Common myeloid progenitor, CD34-positive (primary cell): ENCODE results near the gene PCYT1A.

Source experiments
- CTCF ChIA-PET: fragments of 350-600 bp; sonication (Branson Sonifier 250); formaldehyde crosslinking; loops from one replicate; lab custom pipeline; 2021; ENCODE audit warnings: antibody characterized with exemption; lab: Charles Lee
- POLR2A ChIA-PET: fragments of 350-600 bp; sonication (Branson Sonifier 250); formaldehyde crosslinking; loops from one replicate; lab custom pipeline; 2021; ENCODE audit warnings: antibody characterized with exemption; lab: Charles Lee
- DNase-seq, 3 donors: peaks; one replicate each; pipeline versions ENCODE4 v3.0.0 to v3.0.0-alpha.2; 2013
- H3K27ac ChIP-seq, 2 experiments: 1 replicate in 1 of 2; 2 replicates in 1 of 2; pipeline ENCODE4 v1.7.0; 2013; ENCODE audit warnings: inconsistent platforms in 2 of 2, low read length in 2 of 2, mild to moderate bottlenecking in 2 of 2, low read depth in 1 of 2, moderate library complexity in 1 of 2; ENCODE audit not compliant: severe bottlenecking in 2 of 2, insufficient read depth in 1 of 2, poor library complexity in 1 of 2
- H3K27me3 ChIP-seq, 5 experiments: replicated peaks in 2 of 5; 1 replicate in 3 of 5; 2 replicates in 2 of 5; pipeline versions ENCODE4 v1.6.1 to v1.7.0; 2013; ENCODE audit warnings: low read length in 4 of 5, mild to moderate bottlenecking in 2 of 5, moderate library complexity in 2 of 5, inconsistent platforms in 1 of 5; ENCODE audit not compliant: insufficient read depth in 5 of 5, control insufficient read depth in 4 of 5
- H3K36me3 ChIP-seq, 4 experiments: 1 replicate in 2 of 4; 2 replicates in 2 of 4; pipeline versions ENCODE4 v1.6.1 to v1.7.0; 2013; ENCODE audit warnings: low read length in 3 of 4, control low read depth in 1 of 4, mild to moderate bottlenecking in 1 of 4; ENCODE audit not compliant: control insufficient read depth in 4 of 4, insufficient read depth in 4 of 4
- H3K4me1 ChIP-seq, 4 experiments: 1 replicate in 3 of 4; 2 replicates in 1 of 4; pipeline versions ENCODE4 v1.6.1 to v1.7.1; 2013; ENCODE audit warnings: low read length in 3 of 4, mild to moderate bottlenecking in 3 of 4, control low read depth in 1 of 4, inconsistent platforms in 1 of 4, moderate library complexity in 1 of 4; ENCODE audit not compliant: control insufficient read depth in 4 of 4, insufficient read depth in 4 of 4; ENCODE audit errors: control extremely low read depth in 1 of 4
- H3K4me3 ChIP-seq, 7 experiments: 1 replicate in 4 of 7; 2 replicates in 3 of 7; pipeline versions ENCODE4 v1.5.1 to v1.7.0; 2013; ENCODE audit warnings: mild to moderate bottlenecking in 7 of 7, low read length in 6 of 7, moderate library complexity in 6 of 7, inconsistent platforms in 2 of 7, low read depth in 2 of 7, control low read depth in 1 of 7; ENCODE audit not compliant: insufficient read depth in 4 of 7, control insufficient read depth in 1 of 7; ENCODE audit errors: extremely low read depth in 1 of 7
- H3K9me3 ChIP-seq, 5 experiments: 1 replicate in 4 of 5; 2 replicates in 1 of 5; pipeline versions ENCODE4 v1.6.1 to v1.7.1; 2013; ENCODE audit warnings: low read length in 4 of 5, mild to moderate bottlenecking in 2 of 5, inconsistent platforms in 1 of 5, low read depth in 1 of 5, moderate library complexity in 1 of 5; ENCODE audit not compliant: control insufficient read depth in 4 of 5, insufficient read depth in 2 of 5; ENCODE audit errors: control extremely low read depth in 1 of 5
- WGBS: methylation state at CpG from one replicate; pipeline ENCODE4 v1.1.5; 2013; ENCODE audit not compliant: insufficient coverage; 5-methylcytosine and 5-hydroxymethylcytosine counted together

Gene PCYT1A

DNA sequence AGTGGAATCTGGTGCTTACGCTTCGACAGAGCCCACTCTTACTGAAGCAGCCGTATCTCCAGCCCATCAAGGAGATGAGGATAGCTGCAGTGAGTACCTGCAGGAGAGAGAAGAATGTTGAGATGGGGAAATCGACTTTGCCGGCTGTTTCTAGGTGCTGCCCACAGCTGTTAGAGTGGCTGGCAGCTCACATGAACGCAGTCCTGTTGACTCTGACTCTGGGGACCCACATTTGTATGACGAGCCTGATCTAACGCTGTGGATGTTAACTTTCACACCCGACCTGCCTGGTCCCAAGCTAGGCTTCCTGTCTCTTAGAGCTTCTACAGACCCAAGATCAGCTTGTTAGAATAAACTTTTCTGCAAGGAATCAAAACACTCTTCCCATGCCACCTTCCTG lies 39.4 kb upstream of the PCYT1A start:
- H3K4me3 ChIP-seq: no peak overlapping the region
- H3K9me3 ChIP-seq: no peaks in the 10 kb centered on the region
- no peaks in the 10 kb centered on the region for H3K4me1 ChIP-seq
- ChIA-PET CTCF (no interaction called here), POLR2A (no interaction called here)
- H3K36me3 ChIP-seq: no peaks in the 10 kb centered on the region
- H3K27ac ChIP-seq: no peak overlapping the region
- no peaks in the 10 kb centered on the region for H3K27me3 ChIP-seq
- DNase-seq: no peak
- WGBS: 82% methylated on average over 9 of the region's 9 CpGs

- H3K9me3 ChIP-seq: no peaks in the 10 kb centered on the region
- H3K27me3 ChIP-seq: no peaks in the 10 kb centered on the region
- H3K4me1 ChIP-seq: peaks cover 0 to 11% (median 1%) of the 10 kb centered on the region in 4 experiments
- ChIA-PET CTCF (interaction anchor here (0.9 kb wide), 1 partner anchor 45 kb away, joined by 3 read pairs; no protein-coding TSS in a partner anchor), POLR2A (no interaction called here)
- H3K27ac ChIP-seq: no peak overlapping the region
- H3K36me3 ChIP-seq: no peaks in the 10 kb centered on the region
- H3K4me3 ChIP-seq: no peak overlapping the region
- peak in 2 of 3 donors; percentile 31 to 37 for DNase-seq
- 93% methylated on average over 10 of the region's 11 CpGs for WGBS
These were observed 36.2 kb upstream of the PCYT1A start for GRCh38 chr3:196323691-196324090.

GRCh38 chr3:196323016-196323415 lies 35.5 kb upstream of the PCYT1A start:
- no peak for DNase-seq
- no peaks in the 10 kb centered on the region for H3K27me3 ChIP-seq
- H3K4me1 ChIP-seq: peaks cover 0 to 11% (median 2%) of the 10 kb centered on the region in 4 experiments
- POLR2A ChIA-PET: no interaction called here
- no peaks in the 10 kb centered on the region for H3K9me3 ChIP-seq
- 100% methylated on average over 4 of the region's 4 CpGs for WGBS
- no peak overlapping the region for H3K27ac ChIP-seq
- no peak overlapping the region for H3K4me3 ChIP-seq
- CTCF ChIA-PET: interaction anchor here (0.9 kb wide), 1 partner anchor 45 kb away, joined by 3 read pairs; no protein-coding TSS in a partner anchor
- no peaks in the 10 kb centered on the region for H3K36me3 ChIP-seq

- peaks cover 0 to 11% (median 2%) of the 10 kb centered on the region in 4 experiments for H3K4me1 ChIP-seq
- WGBS: 81% methylated on average over 6 of the region's 11 CpGs
- H3K4me3 ChIP-seq: no peak overlapping the region
- POLR2A ChIA-PET: no interaction called here
- CTCF ChIA-PET: interaction anchor here (0.9 kb wide), 1 partner anchor 106 kb away, joined by 3 read pairs; no protein-coding TSS in a partner anchor
- no peaks in the 10 kb centered on the region for H3K27me3 ChIP-seq
- peak in 2 of 3 donors; percentile 20 to 31 for DNase-seq
- no peak overlapping the region for H3K27ac ChIP-seq
- no peaks in the 10 kb centered on the region for H3K9me3 ChIP-seq
- H3K36me3 ChIP-seq: no peaks in the 10 kb centered on the region
These were observed 33.6 kb upstream of the PCYT1A start for GRCh38 chr3:196321162-196321561.

DNA sequence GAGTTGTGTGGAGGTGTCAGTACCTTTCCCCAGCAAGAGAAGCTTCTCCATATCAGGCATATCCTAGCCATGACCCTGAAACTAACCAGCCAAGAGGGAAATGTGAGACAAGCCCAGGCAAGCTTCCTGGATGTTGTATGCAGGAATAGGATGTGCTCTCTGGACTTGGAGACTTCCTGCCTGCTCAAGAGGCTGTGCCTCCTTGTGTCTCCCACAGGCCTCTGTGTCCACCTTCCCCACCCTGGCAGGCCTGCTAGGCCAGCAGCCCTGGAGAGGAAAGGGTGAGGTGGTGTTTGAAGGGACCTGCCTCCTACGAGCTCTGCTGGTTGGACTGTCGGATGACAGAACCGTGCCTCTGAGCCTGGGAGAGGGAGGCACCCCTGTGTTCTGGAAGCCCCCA lies 32.6 kb upstream of the PCYT1A start:
- Histone ChIP-seq H3K36me3 (no peaks in the 10 kb centered on the region), H3K9me3 (no peaks in the 10 kb centered on the region), H3K4me3 (no peak overlapping the region), H3K27ac (no peak overlapping the region), H3K27me3 (no peaks in the 10 kb centered on the region), H3K4me1 (peaks cover 0 to 11% (median 2%) of the 10 kb centered on the region in 4 experiments)
- CTCF ChIA-PET: interaction anchor here (0.8 kb wide), 1 partner anchor 9 kb away, joined by 3 read pairs; no protein-coding TSS in a partner anchor
- WGBS: 95% methylated on average over 3 of the region's 3 CpGs
- POLR2A ChIA-PET: no interaction called here
- no peak for DNase-seq

DNA sequence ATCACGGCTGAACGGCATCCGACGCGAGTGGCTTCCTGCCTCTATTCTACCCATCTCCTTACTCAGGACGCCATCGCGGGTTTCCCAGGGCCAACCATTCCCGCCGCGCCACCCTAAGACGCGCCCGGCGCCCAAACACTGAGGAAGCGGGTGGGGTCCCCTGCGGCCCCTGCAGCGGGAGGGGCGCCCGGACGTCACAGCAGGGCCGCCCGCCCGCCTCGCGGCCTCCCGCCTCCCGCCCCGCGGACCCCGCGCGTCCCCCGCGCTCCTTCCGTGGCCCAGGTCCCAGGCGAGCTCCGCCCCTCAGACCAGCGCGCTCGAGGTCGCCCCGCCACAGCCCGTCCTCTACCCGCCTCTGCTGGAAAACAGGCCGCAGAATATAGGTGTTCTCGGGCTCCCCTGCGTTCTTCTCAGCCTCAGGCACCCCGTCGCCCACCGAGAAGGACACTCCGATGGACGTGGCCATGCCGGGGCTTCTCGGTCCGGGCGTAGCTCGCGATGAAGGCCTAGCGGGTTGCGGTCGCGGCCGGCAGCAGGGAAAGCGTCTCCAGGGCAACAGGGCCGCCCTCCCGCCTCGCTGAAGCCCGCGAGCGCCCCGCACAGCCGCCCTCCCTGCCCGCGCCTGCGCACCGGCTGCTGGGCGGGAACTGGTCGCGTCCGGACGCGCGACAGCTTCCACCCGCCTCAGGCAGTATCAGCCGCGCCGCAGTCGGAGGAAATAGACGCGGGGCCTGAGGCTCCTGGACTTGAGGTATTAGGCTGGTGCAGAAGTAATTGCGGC lies 30.4 kb upstream of the PCYT1A start, which contains the start of gene DYNLT2B:
Gene DYNLT2B, minus strand, starts transcription at position 554 of the 781 bp plus-strand sequence. Its CDS starts 88 bp downstream, at position 466.
- H3K9me3 ChIP-seq: no peaks in the 10 kb centered on the region
- CTCF ChIA-PET: no interaction called here
- peak; percentile 93 to 98 (median 96) for DNase-seq
- H3K4me3 ChIP-seq: peak within 1 kb of the TSS; percentile 82 to 94 (median 86)
- POLR2A ChIA-PET: no interaction called here
- peak within 1 kb of the TSS; percentile 61 to 91 for H3K27ac ChIP-seq
- H3K4me1 ChIP-seq: peaks cover 0 to 11% (median 2%) of the 10 kb centered on the region in 4 experiments
- under 1% methylated on average over 72 of the region's 92 CpGs for WGBS
- H3K27me3 ChIP-seq: no peaks in the 10 kb centered on the region
- peaks cover 0 to 4% (median 0%) of the 10 kb centered on the region in 4 experiments for H3K36me3 ChIP-seq
